Embryonic facial prominence (tissue), 1 donor: Measurements from ENCODE around the gene RADIL.
"Not testable (repeated sequence)": the region's sequence is repeated elsewhere in the genome, so short reads cannot be mapped to it uniquely, and the experiment has no call there.

Source experiments
- DNase-seq: peaks from one replicate; pipeline ENCODE4 v3.0.0-alpha.2; 2016; ENCODE audit errors: extremely low spot score

Gene RADIL, protein sequence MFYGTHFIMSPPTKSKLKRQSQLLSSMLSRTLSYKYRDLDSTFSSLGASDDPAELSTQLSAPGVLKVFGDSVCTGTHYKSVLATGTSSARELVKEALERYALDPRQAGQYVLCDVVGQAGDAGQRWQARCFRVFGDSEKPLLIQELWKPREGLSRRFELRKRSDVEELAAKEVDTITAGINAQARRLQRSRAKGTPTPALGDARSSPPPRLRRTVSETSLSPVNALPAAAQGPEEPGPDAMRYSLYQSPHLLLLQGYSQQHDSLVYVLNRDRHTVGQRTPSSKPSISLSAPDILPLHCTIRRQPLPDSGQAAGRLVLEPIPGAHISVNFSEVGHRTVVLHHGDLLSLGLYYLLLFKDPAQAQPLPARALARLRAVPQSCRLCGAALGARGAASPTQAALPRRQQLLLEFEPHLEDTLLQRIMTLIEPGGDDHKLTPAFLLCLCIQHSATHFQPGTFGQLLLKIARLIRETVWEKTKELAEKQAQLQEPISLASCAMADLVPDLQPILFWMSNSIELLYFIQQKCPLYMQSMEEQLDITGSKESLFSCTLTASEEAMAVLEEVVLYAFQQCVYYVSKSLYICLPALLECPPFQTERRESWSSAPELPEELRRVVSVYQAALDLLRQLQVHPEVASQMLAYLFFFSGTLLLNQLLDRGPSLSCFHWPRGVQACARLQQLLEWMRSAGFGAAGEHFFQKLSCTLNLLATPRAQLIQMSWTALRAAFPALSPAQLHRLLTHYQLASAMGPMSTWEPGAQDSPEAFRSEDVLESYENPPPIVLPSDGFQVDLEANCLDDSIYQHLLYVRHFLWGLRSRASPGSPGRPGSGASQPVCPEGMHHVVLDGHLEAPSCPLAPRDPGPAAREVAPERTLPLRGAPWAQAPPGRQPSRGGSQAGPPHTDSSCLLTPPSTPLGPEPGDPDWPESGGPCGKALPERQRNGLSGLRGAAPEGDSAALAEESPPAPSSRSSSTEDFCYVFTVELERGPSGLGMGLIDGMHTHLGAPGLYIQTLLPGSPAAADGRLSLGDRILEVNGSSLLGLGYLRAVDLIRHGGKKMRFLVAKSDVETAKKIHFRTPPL

DNA sequence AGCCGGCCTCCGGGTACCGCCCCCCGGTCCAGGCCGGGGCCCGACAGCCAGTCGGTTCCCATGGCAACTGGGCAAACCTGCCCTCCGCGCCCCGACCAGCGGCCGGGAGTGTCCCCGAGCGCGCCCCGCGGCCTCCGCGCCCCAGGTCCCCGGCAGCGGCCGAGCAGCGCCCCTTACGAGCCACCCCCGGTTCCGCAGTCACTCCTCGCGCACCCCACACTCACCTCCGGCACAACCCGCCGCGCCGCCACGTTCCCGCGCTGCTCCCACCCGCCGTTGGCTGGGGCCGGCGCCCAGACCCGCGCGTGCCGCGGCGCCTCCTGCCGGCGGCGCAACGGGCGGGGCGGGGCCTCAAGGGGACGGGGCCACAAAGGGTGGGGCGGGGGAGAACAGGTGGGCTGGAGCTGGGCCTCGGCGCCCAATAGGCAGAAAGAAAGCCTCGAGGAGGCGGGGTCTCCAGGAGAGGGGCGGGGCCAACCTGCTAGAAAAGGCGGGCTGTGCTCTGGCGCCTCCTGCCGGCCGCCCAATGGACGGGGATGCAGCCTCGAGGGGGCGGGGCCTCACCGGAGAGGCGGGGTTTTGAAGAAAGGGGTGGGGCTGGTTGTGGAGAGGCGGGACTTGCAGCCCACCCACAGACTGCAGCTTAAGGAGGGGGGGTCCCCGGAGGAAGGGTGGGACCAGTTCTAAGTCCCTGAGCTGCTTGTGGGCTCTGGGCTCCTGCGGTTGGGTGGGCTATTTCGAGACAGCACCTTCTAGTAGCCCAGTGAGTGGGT, at the start of gene RADIL:
Gene RADIL, minus strand, starts transcription at position 345 of the 773 bp plus-strand sequence. CDS start 5,577 bp downstream, outside the sequence.
- DNase-seq = peak; percentile 69

GRCh38 chr7:4931943-4932342, 48.4 kb upstream of the RADIL start:
- peak; percentile 11 for DNase-seq

DNA sequence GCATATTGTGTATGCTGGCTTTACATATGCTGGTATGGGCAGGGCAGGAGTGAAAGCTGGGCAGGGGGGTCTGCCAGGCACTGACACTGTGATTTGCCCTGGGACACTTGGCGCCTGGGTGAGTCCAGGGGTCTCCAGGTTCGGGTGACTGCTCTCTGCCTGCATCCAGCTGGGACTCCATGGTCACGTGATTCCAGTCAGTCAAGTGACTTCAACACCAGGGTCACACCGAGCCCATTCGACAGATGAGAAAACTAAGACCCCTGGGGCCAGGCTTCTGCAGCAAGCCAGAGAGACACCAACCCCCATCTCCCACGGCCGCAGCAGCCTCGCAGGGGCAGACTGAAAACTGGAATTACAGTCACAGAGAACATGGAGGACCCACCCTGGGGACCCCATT, 45.5 kb upstream of the RADIL start:
- DNase-seq = no peak

DNA sequence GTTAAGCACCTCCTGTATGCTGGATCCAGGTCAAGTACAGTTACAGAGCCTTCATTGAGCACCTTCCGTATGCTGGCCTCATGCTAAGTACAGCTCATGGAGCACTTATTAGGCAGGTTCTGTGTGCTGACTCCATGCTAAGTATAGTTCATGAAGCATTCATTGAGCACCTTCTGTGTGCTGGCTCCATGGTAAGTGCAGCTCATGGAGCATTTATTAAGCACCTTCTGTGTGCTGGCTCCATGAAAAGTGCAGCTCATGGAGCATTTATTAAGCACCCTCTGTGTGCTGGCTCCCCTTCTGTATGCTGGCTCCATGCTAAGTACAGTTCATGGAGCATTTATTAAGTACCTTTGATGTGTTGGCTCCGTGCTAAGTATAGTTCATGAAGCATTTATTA, 44.9 kb upstream of the RADIL start:
- DNase-seq = no peak

DNA sequence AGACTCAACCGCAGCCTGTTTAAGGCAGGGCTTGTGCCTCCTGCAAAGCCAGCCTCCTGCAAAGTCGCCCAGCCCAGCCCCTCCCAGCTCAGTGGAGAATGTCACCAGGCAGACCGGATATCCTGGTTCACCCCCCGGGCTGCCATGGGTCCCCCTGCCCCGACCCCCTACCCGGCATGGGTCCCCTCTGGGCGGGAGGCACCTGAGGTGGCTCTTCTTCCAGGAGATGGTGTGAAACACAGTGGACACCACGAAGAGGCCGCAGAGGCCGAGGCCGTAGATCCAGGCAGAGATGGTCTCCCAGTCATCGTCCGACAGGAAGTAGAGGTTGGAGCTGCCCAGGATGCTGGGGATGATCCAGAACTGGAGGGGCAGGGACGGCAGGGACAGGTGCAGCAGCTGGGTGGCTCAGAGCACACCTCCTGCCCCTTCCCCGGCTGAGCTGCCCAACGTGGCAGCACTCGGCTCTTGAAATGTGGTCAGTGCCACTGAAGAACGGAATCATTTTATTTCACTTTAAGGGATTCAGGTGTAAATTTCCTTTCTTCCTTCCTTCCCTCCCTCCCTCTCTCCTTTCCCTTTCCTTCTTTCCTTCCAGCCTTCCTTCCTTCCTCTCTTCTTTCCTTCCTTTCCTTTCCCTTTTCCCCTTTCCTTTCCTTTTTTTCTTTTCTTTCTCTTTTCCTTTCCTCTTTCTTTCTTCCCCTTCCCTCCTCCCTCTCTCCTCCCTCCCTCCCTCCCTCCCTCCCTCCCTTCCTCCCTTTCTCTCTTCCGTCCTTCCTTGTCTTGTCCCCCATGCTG, 36.7 kb upstream of the RADIL start:
- DNase-seq = no peak

DNA sequence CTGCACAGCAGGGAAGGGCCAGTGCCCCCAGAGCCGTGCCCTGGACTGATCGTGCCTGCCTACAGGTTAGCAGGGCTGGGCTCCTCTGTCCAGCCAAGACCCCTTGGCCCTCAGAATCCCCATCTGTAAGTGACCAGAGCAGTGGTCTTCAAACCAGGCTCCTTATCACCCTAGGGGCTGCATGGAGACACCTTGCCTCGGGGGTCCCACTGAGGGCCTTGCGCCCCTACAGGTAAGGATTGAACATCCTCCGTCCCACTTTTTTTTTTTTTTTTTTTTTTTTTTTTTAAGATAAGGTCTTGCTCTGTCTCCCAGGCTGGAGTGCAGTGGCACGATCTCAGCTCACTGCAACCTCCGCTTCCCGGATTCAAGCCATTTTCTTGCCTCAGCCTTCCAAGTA, 32.6 kb upstream of the RADIL start:
- no peak for DNase-seq

- DNase-seq = no peak
Measured at GRCh38 chr7:4911111-4911828, 27.8 kb upstream of the RADIL start.

- DNase-seq = no peak
Measured at GRCh38 chr7:4906682-4907081, 23.2 kb upstream of the RADIL start.

DNA sequence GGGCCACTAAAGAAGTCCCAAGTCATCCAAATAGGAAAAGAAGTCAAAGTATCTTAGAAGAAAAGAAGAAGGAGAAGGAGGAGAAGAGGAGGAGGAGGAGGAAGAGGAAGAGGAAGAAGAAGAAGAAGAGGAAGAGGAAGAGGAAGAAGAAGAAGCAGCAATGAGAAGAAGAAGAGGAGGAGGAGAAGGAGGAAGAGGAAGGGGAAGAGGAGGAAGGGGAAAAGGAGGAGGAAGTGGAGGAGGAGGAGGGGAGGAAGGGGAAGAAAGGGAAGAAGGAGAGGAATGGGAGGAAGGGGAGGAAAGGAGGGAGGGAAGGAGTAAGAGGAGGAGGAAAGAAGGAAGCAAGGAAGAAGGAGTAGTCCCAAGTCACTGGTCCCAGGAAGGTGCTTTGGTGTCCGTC, 21.7 kb upstream of the RADIL start:
- no peak for DNase-seq

GRCh38 chr7:4904346-4904745, 20.8 kb upstream of the RADIL start:
- DNase-seq = no peak

GRCh38 chr7:4895766-4896165, 12.2 kb upstream of the RADIL start:
- DNase-seq = no peak

DNA sequence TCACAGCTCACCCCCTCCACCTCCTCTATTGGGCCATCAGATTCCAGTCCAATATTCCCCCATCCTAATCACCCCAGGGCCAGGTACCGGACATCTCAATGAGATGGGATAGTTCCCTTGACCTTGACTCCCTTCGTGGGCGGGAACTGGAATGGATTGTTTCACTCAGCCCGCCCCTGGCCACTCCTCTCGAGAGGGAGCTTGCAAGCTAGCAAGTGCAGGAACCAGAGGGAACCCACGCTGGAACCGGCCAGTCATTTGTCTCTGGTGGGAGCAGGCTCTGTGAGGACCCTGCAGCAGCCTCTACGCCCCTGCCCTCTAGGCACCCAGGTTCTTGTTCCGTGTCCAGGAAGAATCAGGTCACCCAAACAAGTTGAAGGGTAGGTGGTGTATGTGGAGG, 11.0 kb upstream of the RADIL start:
- no peak for DNase-seq

GRCh38 chr7:4893929-4894475, 10.5 kb upstream of the RADIL start:
- DNase-seq = no peak

- DNase-seq = not testable (repeated sequence)
Measured at GRCh38 chr7:4893188-4893587, 9.7 kb upstream of the RADIL start.

GRCh38 chr7:4891522-4891921, 8.0 kb upstream of the RADIL start:
- DNase-seq = not testable (repeated sequence)

DNA sequence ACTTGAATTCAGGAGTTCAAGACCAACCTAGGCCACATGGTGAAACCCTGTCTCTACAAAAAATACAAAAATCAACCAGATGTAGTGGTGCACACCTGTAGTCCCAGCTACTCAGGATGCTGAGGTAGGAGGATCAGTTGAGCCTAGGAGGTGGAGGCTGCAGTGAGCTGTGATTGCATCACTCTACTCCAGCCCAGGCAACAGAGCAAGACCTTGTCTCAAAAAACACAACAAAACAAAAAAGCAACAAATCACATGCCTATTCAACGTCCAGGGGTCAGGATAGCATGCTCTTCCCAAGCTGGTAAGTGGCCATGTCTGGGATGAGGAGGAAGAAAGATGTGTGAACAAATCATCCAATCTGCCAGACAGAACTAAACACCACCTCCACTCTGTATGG, 6.2 kb upstream of the RADIL start:
- DNase-seq = no peak

GRCh38 chr7:4888161-4888560, 4.6 kb upstream of the RADIL start:
- no peak for DNase-seq

DNA sequence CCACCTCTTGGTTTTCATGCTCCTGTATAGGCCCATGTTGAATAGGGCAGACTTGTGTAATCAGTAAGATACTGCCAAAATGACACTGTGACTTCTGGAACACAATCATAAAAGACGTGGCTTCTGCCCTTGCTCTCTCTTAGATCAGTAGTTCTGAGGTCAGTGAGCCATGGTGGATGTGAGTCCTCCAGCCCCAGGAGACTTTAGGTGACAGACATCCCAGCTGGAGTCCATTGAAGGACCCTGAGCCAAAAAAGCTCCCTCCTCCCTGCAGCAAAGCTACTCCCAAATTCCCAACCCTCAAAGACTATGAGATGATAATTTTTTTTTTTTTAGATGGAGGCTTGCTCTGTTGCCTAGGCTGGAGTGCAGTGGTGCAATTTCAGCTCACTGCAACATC, 3.2 kb upstream of the RADIL start:
- no peak for DNase-seq

GRCh38 chr7:4885317-4885807, 1.8 kb upstream of the RADIL start:
- DNase-seq = no peak

GRCh38 chr7:4884164-4884563, 648 bp upstream of the RADIL start:
- DNase-seq = no peak
